ENCODE data around the gene WWOX. TPM values are rescaled to one million over a fixed set of nuclear protein-coding genes. Genes with fewer than 3 reads are reported as not detected.

The WWOX gene
- total RNA-seq, 1 experiment from 2014 or later = 15.6 TPM

- Mint-ChIP-seq H3K27ac (no peak overlapping the region; a peak in 3 of 7 replicates), H3K4me3 (no peak overlapping the region), H3K27me3 (ENCODE audit: low read depth) (no peaks in the 10 kb centered on the region), H3K9me3 (no peaks in the 10 kb centered on the region), H3K36me3 (ENCODE audit: insufficient read depth in 1 of 3, low read depth in 3 of 3) (no peaks in the 10 kb centered on the region), H3K4me1 (peaks cover 17 to 22% of the 10 kb centered on the region in 2 experiments)
- H3K9me3 ChIP-seq (ENCODE audit: control insufficient read depth, low read depth, low read length) = no peaks in the 10 kb centered on the region
- H3K27ac ChIP-seq (ENCODE audit: insufficient read length, low read depth, low read length) = no peak overlapping the region
- no peaks in the 10 kb centered on the region for H3K79me1 ChIP-seq (ENCODE audit: insufficient read depth, low read depth, low read length, poor library complexity, severe bottlenecking)
- no peak overlapping the region for H3K4ac ChIP-seq (ENCODE audit: low read depth, low read length)
- no peak overlapping the region for H2BK20ac ChIP-seq (ENCODE audit: low read depth, low read length, poor library complexity, severe bottlenecking)
- H4K20me1 ChIP-seq (ENCODE audit: control insufficient read depth, insufficient read depth, insufficient read length) = no peaks in the 10 kb centered on the region
- no peak overlapping the region for H2AFZ ChIP-seq (ENCODE audit: low read length)
- no peaks in the 10 kb centered on the region for H3K23me2 ChIP-seq (ENCODE audit: insufficient read length, low read depth, low read length, poor library complexity, severe bottlenecking)
- H3K4me2 ChIP-seq (ENCODE audit: insufficient read depth, insufficient read length, low read length) = no peak overlapping the region
- DNase-seq = no peak
- no peak overlapping the region for H4K8ac ChIP-seq (replicated peaks; ENCODE audit: insufficient read length, low read depth, low read length)
- H3K56ac ChIP-seq (ENCODE audit: insufficient read length, low read depth, low read length) = no peak overlapping the region
- H3T11ph ChIP-seq (ENCODE audit: low read length) = no peak overlapping the region
- no peak overlapping the region for H2BK5ac ChIP-seq (ENCODE audit: insufficient read length, low read length)
- no peak overlapping the region for H3K23ac ChIP-seq (ENCODE audit: insufficient read length, low read depth, low read length)
- H4K5ac ChIP-seq (ENCODE audit: insufficient read length, low read depth, low read length) = no peak overlapping the region
- no peaks in the 10 kb centered on the region for H3K79me2 ChIP-seq (ENCODE audit: insufficient read depth, low read length)
- H4K91ac ChIP-seq (ENCODE audit: insufficient read length, low read depth, low read length) = no peak overlapping the region
- no peak overlapping the region for H2AK5ac ChIP-seq (ENCODE audit: insufficient read length, low read length)
- H2BK15ac ChIP-seq (ENCODE audit: low read depth, low read length) = no peak overlapping the region
- no peak overlapping the region for H3K18ac ChIP-seq (ENCODE audit: insufficient read length, low read depth, low read length)
- H3K4me1 ChIP-seq (ENCODE audit: insufficient read depth, low read length) = peaks cover 4% of the 10 kb centered on the region
- TF ChIP-seq, protein P1, sequence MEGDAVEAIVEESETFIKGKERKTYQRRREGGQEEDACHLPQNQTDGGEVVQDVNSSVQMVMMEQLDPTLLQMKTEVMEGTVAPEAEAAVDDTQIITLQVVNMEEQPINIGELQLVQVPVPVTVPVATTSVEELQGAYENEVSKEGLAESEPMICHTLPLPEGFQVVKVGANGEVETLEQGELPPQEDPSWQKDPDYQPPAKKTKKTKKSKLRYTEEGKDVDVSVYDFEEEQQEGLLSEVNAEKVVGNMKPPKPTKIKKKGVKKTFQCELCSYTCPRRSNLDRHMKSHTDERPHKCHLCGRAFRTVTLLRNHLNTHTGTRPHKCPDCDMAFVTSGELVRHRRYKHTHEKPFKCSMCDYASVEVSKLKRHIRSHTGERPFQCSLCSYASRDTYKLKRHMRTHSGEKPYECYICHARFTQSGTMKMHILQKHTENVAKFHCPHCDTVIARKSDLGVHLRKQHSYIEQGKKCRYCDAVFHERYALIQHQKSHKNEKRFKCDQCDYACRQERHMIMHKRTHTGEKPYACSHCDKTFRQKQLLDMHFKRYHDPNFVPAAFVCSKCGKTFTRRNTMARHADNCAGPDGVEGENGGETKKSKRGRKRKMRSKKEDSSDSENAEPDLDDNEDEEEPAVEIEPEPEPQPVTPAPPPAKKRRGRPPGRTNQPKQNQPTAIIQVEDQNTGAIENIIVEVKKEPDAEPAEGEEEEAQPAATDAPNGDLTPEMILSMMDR (conservative IDR thresholded peaks at IDR 0.05) = no peak
- H3K9ac ChIP-seq (ENCODE audit: extremely low read depth, insufficient read length, low read length) = no peak overlapping the region
- H2BK12ac ChIP-seq (ENCODE audit: insufficient read length, low read depth, low read length) = no peak overlapping the region
- no peaks in the 10 kb centered on the region for H3K27me3 ChIP-seq (ENCODE audit: insufficient read depth, low read length)
- WGBS (ENCODE audit: extremely low coverage, insufficient read length, low lambda C conversion rate) = no CpG with 5 or more reads among the region's 7 CpGs
- H3K14ac ChIP-seq (ENCODE audit: insufficient read depth, low read length) = no peak overlapping the region
- no peak overlapping the region for H2BK120ac ChIP-seq (ENCODE audit: low read depth, low read length, poor library complexity, severe bottlenecking)
Observed at GRCh38 chr16:78211020-78211599, 111.7 kb downstream of the WWOX start.
